PFSK-1 (cell line): Measurements from ENCODE around the gene NOXO1.

Experiments used
- FOXP2 ChIP-seq: optimal IDR thresholded peaks from 2 replicates; pipeline ENCODE3; 2011; ENCODE audit warnings: borderline replicate concordance, control low read depth, inconsistent platforms; ENCODE audit not compliant: insufficient read depth; ENCODE audit errors: extremely low read length, extremely low read depth
- POLR2AphosphoS5 ChIP-seq: IDR thresholded peaks from 2 replicates; pipeline ENCODE4 v1.6.1; 2012; ENCODE audit warnings: low read depth, mild to moderate bottlenecking, control low read depth, low read length, moderate library complexity
- REST ChIP-seq, 2 experiments: IDR thresholded peaks; 2 replicates each; pipeline versions ENCODE4 v1.6.1 to v1.8.0; 2011 to 2012; ENCODE audit warnings: low read depth in 2 of 2, low read length in 2 of 2, control low read depth in 1 of 2, inconsistent platforms in 1 of 2, mild to moderate bottlenecking in 1 of 2, moderate library complexity in 1 of 2; ENCODE audit not compliant: insufficient read depth in 1 of 2
- SIN3A ChIP-seq: IDR thresholded peaks from 2 replicates; pipeline ENCODE4 v1.6.1; 2012; ENCODE audit warnings: mild to moderate bottlenecking, low read length, moderate library complexity, borderline replicate concordance; ENCODE audit not compliant: insufficient read depth
- TAF1 ChIP-seq: IDR thresholded peaks from 2 replicates; pipeline ENCODE4 v1.6.1; 2012; ENCODE audit warnings: low read length, control low read depth, borderline replicate concordance; ENCODE audit not compliant: insufficient read depth

NOXO1 gene

GRCh38 chr16:1983544-1984346, 2.5 kb upstream of the NOXO1 start, which contains the start of gene GFER:
Gene GFER (plus strand): TSS chr16:1984193. CDS start chr16:1984219, 26 bp downstream.
- TF ChIP-seq POLR2AphosphoS5 = peak; percentile 64
- 0 out of 4 replicates have a peak, but pooled peaks of 1 of the 2 experiments have one; percentile 44 for TF ChIP-seq REST (IDR thresholded peaks at IDR 0.05; ENCODE audit: insufficient read depth in 1 of 2, low read depth in 2 of 2, low read length in 2 of 2)
- TF ChIP-seq FOXP2 = no peak
- peak; percentile 68; the same call in 1 of the 2 replicates for TF ChIP-seq SIN3A
- TF ChIP-seq TAF1 = peak; percentile 85

- TF ChIP-seq SIN3A (no peak), POLR2AphosphoS5 (no peak), FOXP2 (no peak), TAF1 (no peak), REST (IDR thresholded peaks at IDR 0.05; ENCODE audit: insufficient read depth in 1 of 2, low read depth in 2 of 2, low read length in 2 of 2) (no peak)
These were observed 1.8 kb upstream of the NOXO1 start for GRCh38 chr16:1982991-1983543.

- no peak for TF ChIP-seq SIN3A
- no peak for TF ChIP-seq POLR2AphosphoS5
These were observed 754 bp upstream of the NOXO1 start for GRCh38 chr16:1982013-1982433.

GRCh38 chr16:1980770-1981087, 540 bp downstream of the NOXO1 start:
- TF ChIP-seq FOXP2 (no peak), TAF1 (no peak), REST (IDR thresholded peaks at IDR 0.05; ENCODE audit: insufficient read depth in 1 of 2, low read depth in 2 of 2, low read length in 2 of 2) (no peak), POLR2AphosphoS5 (no peak), SIN3A (no peak)

GRCh38 chr16:1980030-1980769, 1.1 kb downstream of the NOXO1 start:
- TF ChIP-seq FOXP2 (no peak), TAF1 (no peak), REST (IDR thresholded peaks at IDR 0.05; ENCODE audit: insufficient read depth in 1 of 2, low read depth in 2 of 2, low read length in 2 of 2) (no peak), SIN3A (no peak), POLR2AphosphoS5 (0 out of 2 replicates have a peak, but pooled peaks have one; percentile 27)
